Measurements from ENCODE around the gene MBD3.

DNA sequence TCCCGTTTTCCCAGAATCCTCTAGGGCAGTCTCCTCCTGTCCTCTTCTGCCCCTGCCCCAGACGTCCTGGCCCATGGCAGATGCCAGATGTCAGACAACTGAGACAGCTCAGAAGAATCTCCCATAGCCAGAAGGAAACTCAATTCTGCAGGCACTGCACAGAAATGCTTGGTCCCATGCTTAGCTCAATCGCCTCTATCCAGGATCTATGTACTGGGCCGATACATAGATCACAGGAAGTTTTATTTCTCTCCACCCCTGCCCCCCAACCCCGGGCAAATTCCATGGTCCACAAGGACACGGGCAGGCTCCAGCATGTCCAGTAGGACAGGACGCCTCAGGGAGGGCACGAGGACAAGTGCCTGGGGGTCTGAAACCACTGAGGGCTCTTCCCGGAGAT lies 4.8 kb downstream of the MBD3 start:
- TF ChIP-seq CTCF (IDR thresholded peaks at IDR 0.05) (no peak), EP300 (IDR thresholded peaks at IDR 0.05) (no peak)
